ENCODE data around the gene TIMM13.
"Not testable (repeated sequence)": the region's sequence is repeated elsewhere in the genome, so short reads cannot be mapped to it uniquely, and the experiment has no call there.

Gene TIMM13

GRCh38 chr19:2463694-2464093 lies 36.3 kb upstream of the TIMM13 start:
- H3K9ac ChIP-seq (ENCODE audit: low read length in 2 of 2); H3K9me3 ChIP-seq (ENCODE audit: control insufficient read depth in 2 of 2, low read length in 2 of 2); H3K27me3 ChIP-seq (ENCODE audit: control insufficient read depth in 1 of 2, insufficient read depth in 2 of 2, low read length in 2 of 2); H3K4me3 ChIP-seq (ENCODE audit: low read length in 2 of 2); H3K36me3 ChIP-seq (ENCODE audit: control insufficient read depth in 2 of 2, insufficient read depth in 2 of 2, low read length in 2 of 2): not testable (repeated sequence)
- Histone ChIP-seq H3K27ac (ENCODE audit: low read length) (peak overlapping the region; percentile 31), H3K4me1 (ENCODE audit: control insufficient read depth, insufficient read depth, low read length) (peaks cover 12% of the 10 kb centered on the region)

GRCh38 chr19:2462635-2463421 lies 35.4 kb upstream of the TIMM13 start:
- Histone ChIP-seq H3K27ac (ENCODE audit: low read length) (peak overlapping the region; percentile 31), H3K4me1 (ENCODE audit: control insufficient read depth, insufficient read depth, low read length) (peaks cover 12% of the 10 kb centered on the region), H3K9ac (ENCODE audit: low read length in 2 of 2) (peak overlapping the region in 1 of 2 donors; percentile 12), H3K9me3 (ENCODE audit: control insufficient read depth in 2 of 2, low read length in 2 of 2) (no peaks in the 10 kb centered on the region), H3K4me3 (ENCODE audit: low read length in 2 of 2) (peak overlapping the region; percentile 57 to 76), H3K27me3 (ENCODE audit: control insufficient read depth in 1 of 2, insufficient read depth in 2 of 2, low read length in 2 of 2) (no peaks in the 10 kb centered on the region), H3K36me3 (ENCODE audit: control insufficient read depth in 2 of 2, insufficient read depth in 2 of 2, low read length in 2 of 2) (no peaks in the 10 kb centered on the region)

- Histone ChIP-seq H3K27ac (ENCODE audit: low read length) (no peak overlapping the region), H3K36me3 (ENCODE audit: control insufficient read depth in 2 of 2, insufficient read depth in 2 of 2, low read length in 2 of 2) (no peaks in the 10 kb centered on the region), H3K9ac (ENCODE audit: low read length in 2 of 2) (peak overlapping the region; percentile 47 to 53), H3K27me3 (ENCODE audit: control insufficient read depth in 1 of 2, insufficient read depth in 2 of 2, low read length in 2 of 2) (no peaks in the 10 kb centered on the region), H3K9me3 (ENCODE audit: control insufficient read depth in 2 of 2, low read length in 2 of 2) (no peaks in the 10 kb centered on the region), H3K4me3 (ENCODE audit: low read length in 2 of 2) (peak overlapping the region; percentile 71 to 76), H3K4me1 (ENCODE audit: control insufficient read depth, insufficient read depth, low read length) (peaks cover 15% of the 10 kb centered on the region)
Observed at GRCh38 chr19:2461751-2462634, 34.6 kb upstream of the TIMM13 start.

- H3K27me3 ChIP-seq (ENCODE audit: control insufficient read depth in 1 of 2, insufficient read depth in 2 of 2, low read length in 2 of 2): no peaks in the 10 kb centered on the region
Observed at GRCh38 chr19:2460245-2460644, 32.9 kb upstream of the TIMM13 start.

GRCh38 chr19:2458776-2459175 lies 31.4 kb upstream of the TIMM13 start:
- H3K4me3 ChIP-seq (ENCODE audit: low read length in 2 of 2); H3K9ac ChIP-seq (ENCODE audit: low read length in 2 of 2); H3K9me3 ChIP-seq (ENCODE audit: control insufficient read depth in 2 of 2, low read length in 2 of 2); H3K27ac ChIP-seq (ENCODE audit: low read length); H3K36me3 ChIP-seq (ENCODE audit: control insufficient read depth in 2 of 2, insufficient read depth in 2 of 2, low read length in 2 of 2); H3K27me3 ChIP-seq (ENCODE audit: control insufficient read depth in 1 of 2, insufficient read depth in 2 of 2, low read length in 2 of 2): not testable (repeated sequence)
- H3K4me1 ChIP-seq (ENCODE audit: control insufficient read depth, insufficient read depth, low read length): peaks cover 26% of the 10 kb centered on the region

More at GRCh38 chr19:2460245-2460644, 32.9 kb upstream of the TIMM13 start:
- Histone ChIP-seq H3K4me1 (ENCODE audit: control insufficient read depth, insufficient read depth, low read length) (peaks cover 26% of the 10 kb centered on the region), H3K9ac (ENCODE audit: low read length in 2 of 2) (no peak overlapping the region), H3K9me3 (ENCODE audit: control insufficient read depth in 2 of 2, low read length in 2 of 2) (no peaks in the 10 kb centered on the region), H3K27ac (ENCODE audit: low read length) (no peak overlapping the region), H3K36me3 (ENCODE audit: control insufficient read depth in 2 of 2, insufficient read depth in 2 of 2, low read length in 2 of 2) (no peaks in the 10 kb centered on the region), H3K4me3 (ENCODE audit: low read length in 2 of 2) (no peak overlapping the region)

- no peak overlapping the region for H3K9ac ChIP-seq (ENCODE audit: low read length in 2 of 2)
- no peaks in the 10 kb centered on the region for H3K36me3 ChIP-seq (ENCODE audit: control insufficient read depth in 2 of 2, insufficient read depth in 2 of 2, low read length in 2 of 2)
- H3K9me3 ChIP-seq (ENCODE audit: control insufficient read depth in 2 of 2, low read length in 2 of 2): no peaks in the 10 kb centered on the region
- peaks cover 25% of the 10 kb centered on the region for H3K4me1 ChIP-seq (ENCODE audit: control insufficient read depth, insufficient read depth, low read length)
- H3K27me3 ChIP-seq (ENCODE audit: control insufficient read depth in 1 of 2, insufficient read depth in 2 of 2, low read length in 2 of 2): no peaks in the 10 kb centered on the region
- H3K4me3 ChIP-seq (ENCODE audit: low read length in 2 of 2): no peak overlapping the region
- no peak overlapping the region for H3K27ac ChIP-seq (ENCODE audit: low read length)
Observed at GRCh38 chr19:2458054-2458453, 30.7 kb upstream of the TIMM13 start.

- no peak overlapping the region for H3K9ac ChIP-seq (ENCODE audit: low read length in 2 of 2)
- H3K9me3 ChIP-seq (ENCODE audit: control insufficient read depth in 2 of 2, low read length in 2 of 2): no peaks in the 10 kb centered on the region
- H3K4me1 ChIP-seq (ENCODE audit: control insufficient read depth, insufficient read depth, low read length): peaks cover 23% of the 10 kb centered on the region
- H3K27me3 ChIP-seq (ENCODE audit: control insufficient read depth in 1 of 2, insufficient read depth in 2 of 2, low read length in 2 of 2): no peaks in the 10 kb centered on the region
- H3K4me3 ChIP-seq (ENCODE audit: low read length in 2 of 2): peak overlapping the region in 1 of 2 donors; percentile 82
- H3K36me3 ChIP-seq (ENCODE audit: control insufficient read depth in 2 of 2, insufficient read depth in 2 of 2, low read length in 2 of 2): no peaks in the 10 kb centered on the region
- H3K27ac ChIP-seq (ENCODE audit: low read length): peak overlapping the region; percentile 31
Observed at GRCh38 chr19:2457394-2458037, 30.1 kb upstream of the TIMM13 start.

GRCh38 chr19:2455851-2456570 lies 28.6 kb upstream of the TIMM13 start:
- H3K9me3 ChIP-seq (ENCODE audit: control insufficient read depth in 2 of 2, low read length in 2 of 2): no peaks in the 10 kb centered on the region
- H3K9ac ChIP-seq (ENCODE audit: low read length in 2 of 2): peak overlapping the region; percentile 62 to 72
- no peaks in the 10 kb centered on the region for H3K36me3 ChIP-seq (ENCODE audit: control insufficient read depth in 2 of 2, insufficient read depth in 2 of 2, low read length in 2 of 2)
- peak overlapping the region; percentile 70 to 82 for H3K4me3 ChIP-seq (ENCODE audit: low read length in 2 of 2)
- H3K4me1 ChIP-seq (ENCODE audit: control insufficient read depth, insufficient read depth, low read length): peaks cover 15% of the 10 kb centered on the region
- H3K27me3 ChIP-seq (ENCODE audit: control insufficient read depth in 1 of 2, insufficient read depth in 2 of 2, low read length in 2 of 2): no peaks in the 10 kb centered on the region
- no peak overlapping the region for H3K27ac ChIP-seq (ENCODE audit: low read length)

GRCh38 chr19:2454962-2455850 lies 27.8 kb upstream of the TIMM13 start:
- Histone ChIP-seq H3K9me3 (ENCODE audit: control insufficient read depth in 2 of 2, low read length in 2 of 2) (no peaks in the 10 kb centered on the region), H3K27ac (ENCODE audit: low read length) (no peak overlapping the region), H3K27me3 (ENCODE audit: control insufficient read depth in 1 of 2, insufficient read depth in 2 of 2, low read length in 2 of 2) (no peaks in the 10 kb centered on the region), H3K4me3 (ENCODE audit: low read length in 2 of 2) (peak overlapping the region; percentile 70 to 82), H3K9ac (ENCODE audit: low read length in 2 of 2) (peak overlapping the region; percentile 62 to 72), H3K36me3 (ENCODE audit: control insufficient read depth in 2 of 2, insufficient read depth in 2 of 2, low read length in 2 of 2) (no peaks in the 10 kb centered on the region), H3K4me1 (ENCODE audit: control insufficient read depth, insufficient read depth, low read length) (peaks cover 15% of the 10 kb centered on the region)

Data from stomach smooth muscle (tissue), 2 donors.